NCI-H146 treated with DMSO at 0.1 percent for 48 hours (cell line): Measurements from ENCODE around the gene SLC9C1.

Source experiments
- DNase-seq: peaks from one replicate; lab custom pipeline; 2025; ENCODE audit not compliant: unreplicated experiment; lab: John Stamatoyannopoulos, UW

Gene SLC9C1

GRCh38 chr3:112293368-112294321 is at the start of gene SLC9C1:
Gene SLC9C1, minus strand, starts transcription at chr3:112294216. Its CDS starts 7,425 bp downstream, at chr3:112286791.
- DNase-seq: peak; percentile 91

GRCh38 chr3:112341386-112341785 is 47.4 kb upstream of the SLC9C1 start:
- no peak for DNase-seq

- DNase-seq: no peak
These were observed 45.6 kb upstream of the SLC9C1 start for GRCh38 chr3:112339609-112340008.

- DNase-seq: no peak
These were observed 45.1 kb upstream of the SLC9C1 start for GRCh38 chr3:112339134-112339533.

GRCh38 chr3:112338727-112339056 is 44.7 kb upstream of the SLC9C1 start:
- DNase-seq: no peak

- no peak for DNase-seq
These were observed 44.2 kb upstream of the SLC9C1 start for GRCh38 chr3:112338021-112338726.

- DNase-seq: no peak
These were observed 41.4 kb upstream of the SLC9C1 start for GRCh38 chr3:112335434-112335781.

- no peak for DNase-seq
These were observed 40.8 kb upstream of the SLC9C1 start for GRCh38 chr3:112334691-112335433.

- peak; percentile 66 for DNase-seq
These were observed 39.6 kb upstream of the SLC9C1 start for GRCh38 chr3:112333381-112334317.

GRCh38 chr3:112333002-112333380 is 39.0 kb upstream of the SLC9C1 start, which contains the start of gene CD200:
Gene CD200, plus strand, starts transcription at chr3:112333156. Its CDS starts 57 bp downstream, at chr3:112333213.
- peak; percentile 82 for DNase-seq

GRCh38 chr3:112331851-112332250 is 37.8 kb upstream of the SLC9C1 start:
- DNase-seq: no peak

GRCh38 chr3:112327371-112327951 is 33.4 kb upstream of the SLC9C1 start:
- peak; percentile 84 for DNase-seq

GRCh38 chr3:112321867-112322652 is 28.0 kb upstream of the SLC9C1 start:
- peak; percentile 100 for DNase-seq

GRCh38 chr3:112320691-112321090 is 26.7 kb upstream of the SLC9C1 start:
- DNase-seq: peak; percentile 50

GRCh38 chr3:112319516-112320276 is 25.7 kb upstream of the SLC9C1 start:
- peak; percentile 40 for DNase-seq

GRCh38 chr3:112315791-112316190 is 21.8 kb upstream of the SLC9C1 start:
- DNase-seq: no peak

- no peak for DNase-seq
These were observed 20.6 kb upstream of the SLC9C1 start for GRCh38 chr3:112314649-112315048.

GRCh38 chr3:112308151-112308911 is 14.3 kb upstream of the SLC9C1 start:
- peak; percentile 85 for DNase-seq
